ENCODE measurements around the gene GHR.
"Not testable (repeated sequence)": the region's sequence is repeated elsewhere in the genome, so short reads cannot be mapped to it uniquely, and the experiment has no call there.

Gene GHR

GRCh38 chr5:42566652-42567295 is 143.5 kb downstream of the GHR start:
- TF ChIP-seq, protein P1, sequence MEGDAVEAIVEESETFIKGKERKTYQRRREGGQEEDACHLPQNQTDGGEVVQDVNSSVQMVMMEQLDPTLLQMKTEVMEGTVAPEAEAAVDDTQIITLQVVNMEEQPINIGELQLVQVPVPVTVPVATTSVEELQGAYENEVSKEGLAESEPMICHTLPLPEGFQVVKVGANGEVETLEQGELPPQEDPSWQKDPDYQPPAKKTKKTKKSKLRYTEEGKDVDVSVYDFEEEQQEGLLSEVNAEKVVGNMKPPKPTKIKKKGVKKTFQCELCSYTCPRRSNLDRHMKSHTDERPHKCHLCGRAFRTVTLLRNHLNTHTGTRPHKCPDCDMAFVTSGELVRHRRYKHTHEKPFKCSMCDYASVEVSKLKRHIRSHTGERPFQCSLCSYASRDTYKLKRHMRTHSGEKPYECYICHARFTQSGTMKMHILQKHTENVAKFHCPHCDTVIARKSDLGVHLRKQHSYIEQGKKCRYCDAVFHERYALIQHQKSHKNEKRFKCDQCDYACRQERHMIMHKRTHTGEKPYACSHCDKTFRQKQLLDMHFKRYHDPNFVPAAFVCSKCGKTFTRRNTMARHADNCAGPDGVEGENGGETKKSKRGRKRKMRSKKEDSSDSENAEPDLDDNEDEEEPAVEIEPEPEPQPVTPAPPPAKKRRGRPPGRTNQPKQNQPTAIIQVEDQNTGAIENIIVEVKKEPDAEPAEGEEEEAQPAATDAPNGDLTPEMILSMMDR (IDR thresholded peaks at IDR 0.05; ENCODE audit: low read depth, low read length) = no peak
- no peak overlapping the region for H3K4me3 ChIP-seq (replicated peaks in 1 of 2; ENCODE audit: low read depth in 2 of 2, low read length in 2 of 2)
- peak; percentile 45 to 51 for DNase-seq (ENCODE audit: low read depth in 2 of 2)

DNA sequence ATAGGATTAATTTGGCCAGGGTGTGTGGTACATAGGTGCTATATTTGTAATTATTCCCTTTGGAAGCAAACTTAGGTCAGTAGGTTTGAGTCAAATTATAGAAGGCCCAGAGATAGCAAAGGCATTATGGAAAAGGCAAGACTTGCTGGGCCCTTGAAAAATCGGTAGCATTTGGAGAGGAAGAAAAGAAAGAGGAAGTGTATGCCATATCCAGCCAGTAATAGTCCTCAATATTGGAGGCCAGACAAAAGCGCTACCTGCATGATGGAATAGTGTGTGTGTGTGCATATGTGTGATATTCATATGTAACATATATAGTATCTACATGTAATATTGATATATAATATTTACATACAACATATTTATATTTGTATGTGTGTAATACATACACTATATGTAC is 146.1 kb downstream of the GHR start:
- no peak for DNase-seq (ENCODE audit: low read depth in 2 of 2)
- no peak overlapping the region for H3K4me3 ChIP-seq (replicated peaks in 1 of 2; ENCODE audit: low read depth in 2 of 2, low read length in 2 of 2)
- TF ChIP-seq, protein P1 (IDR thresholded peaks at IDR 0.05; ENCODE audit: low read depth, low read length) = no peak

DNA sequence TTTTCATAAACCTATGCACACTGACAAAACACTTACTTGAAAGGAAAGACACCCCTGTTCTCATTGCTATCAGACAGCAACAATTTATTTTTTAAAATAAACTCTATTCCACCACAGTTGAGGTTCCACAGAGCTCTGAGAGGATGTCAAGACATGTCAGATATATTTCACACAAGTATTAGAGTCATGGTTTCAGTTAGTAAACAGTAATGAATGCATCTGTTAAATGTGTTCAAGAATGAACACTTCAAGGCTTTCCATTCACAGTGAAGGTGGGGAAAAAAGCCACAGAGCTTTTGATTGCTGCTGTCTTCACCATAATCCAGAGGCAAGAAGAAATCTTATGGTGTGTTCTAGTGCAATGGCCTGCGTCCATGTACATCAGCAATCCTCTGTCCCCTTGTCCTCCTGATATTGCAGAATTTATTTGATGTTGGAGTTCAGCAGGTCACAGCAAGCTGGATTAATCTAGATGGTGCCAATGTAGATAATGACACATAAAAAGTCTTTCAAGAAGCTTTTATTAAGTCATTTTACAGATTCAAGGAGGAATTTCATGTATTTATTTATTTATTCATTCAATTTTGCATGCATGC is 146.8 kb downstream of the GHR start:
- no peak for DNase-seq (ENCODE audit: low read depth in 2 of 2)
- no peak overlapping the region for H3K4me3 ChIP-seq (replicated peaks in 1 of 2; ENCODE audit: low read depth in 2 of 2, low read length in 2 of 2)
- TF ChIP-seq, protein P1 (IDR thresholded peaks at IDR 0.05; ENCODE audit: low read depth, low read length) = no peak

DNA sequence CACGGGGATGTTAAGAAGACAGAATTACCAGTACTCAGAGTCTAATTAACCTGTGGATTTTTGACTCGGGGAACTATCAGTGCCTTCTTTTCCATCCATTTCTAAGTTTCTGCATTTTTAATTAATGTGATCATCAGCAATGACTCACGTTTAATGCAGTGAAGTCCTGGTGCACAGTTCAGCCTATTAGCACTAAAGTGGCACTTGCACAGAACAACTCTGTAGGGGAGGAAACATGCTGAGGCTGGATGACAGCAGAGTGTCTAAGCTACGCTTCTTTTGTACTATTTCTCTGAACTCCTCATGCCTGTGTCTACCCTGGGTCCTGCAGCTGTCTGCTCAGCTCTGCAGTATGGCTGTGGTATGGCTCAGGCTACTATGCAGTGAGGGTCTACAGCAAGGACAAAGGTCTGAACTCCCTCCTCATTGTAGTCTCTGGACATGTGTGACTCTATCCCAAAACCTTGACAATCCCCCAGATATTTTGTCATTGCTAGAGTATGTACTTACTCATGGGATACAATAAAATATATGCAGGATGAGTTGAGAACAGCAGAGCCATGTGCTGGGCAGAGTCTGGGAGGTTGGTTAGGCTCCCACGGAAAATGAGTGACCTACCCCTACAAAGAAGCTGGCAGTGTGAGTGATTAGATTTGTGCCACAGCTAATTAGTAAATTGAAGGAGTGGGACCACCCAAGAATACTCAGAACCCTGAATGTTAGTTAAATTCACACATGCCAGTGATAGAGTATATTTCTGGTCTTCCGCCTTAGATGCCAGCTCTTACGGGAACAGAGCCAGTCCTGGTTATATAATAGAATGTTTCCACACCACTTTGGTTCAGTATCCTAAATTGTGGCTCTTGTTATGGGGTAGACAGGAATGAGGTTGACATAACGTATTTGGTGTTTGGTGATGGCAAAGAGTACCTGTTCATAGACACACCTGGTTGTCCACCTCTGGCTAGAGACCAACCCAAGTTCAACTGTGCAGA is 148.0 kb downstream of the GHR start:
- no peak overlapping the region for H3K4me3 ChIP-seq (replicated peaks in 1 of 2; ENCODE audit: low read depth in 2 of 2, low read length in 2 of 2)
- DNase-seq (ENCODE audit: low read depth in 2 of 2) = peak in 1 of 2 donors; percentile 32
- TF ChIP-seq, protein P1 (IDR thresholded peaks at IDR 0.05; ENCODE audit: low read depth, low read length) = no peak

DNA sequence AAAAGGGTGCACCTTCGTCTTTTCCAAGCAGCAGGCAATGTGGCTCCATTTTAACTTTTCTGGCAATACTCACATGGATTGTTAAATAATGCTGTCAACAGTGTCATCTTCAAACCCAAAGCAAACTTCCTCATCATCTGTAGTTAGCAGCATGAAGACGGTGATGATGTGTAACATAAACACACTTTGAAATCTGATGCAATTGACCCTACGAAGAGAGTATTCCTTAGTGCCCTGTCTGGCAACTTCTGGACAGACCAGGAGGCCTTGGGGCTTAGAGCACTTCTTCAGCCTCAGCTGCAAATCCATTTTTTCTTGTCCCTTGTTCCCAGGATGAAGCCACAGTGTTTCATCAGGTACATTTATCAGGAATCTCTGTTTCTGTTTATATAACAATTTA is 149.1 kb downstream of the GHR start:
- TF ChIP-seq, protein P1 (IDR thresholded peaks at IDR 0.05; ENCODE audit: low read depth, low read length) = no peak
- no peak overlapping the region for H3K4me3 ChIP-seq (replicated peaks in 1 of 2; ENCODE audit: low read depth in 2 of 2, low read length in 2 of 2)

GRCh38 chr5:42573386-42573785 is 150.1 kb downstream of the GHR start:
- DNase-seq (ENCODE audit: low read depth in 2 of 2) = no peak
- no peak overlapping the region for H3K4me3 ChIP-seq (replicated peaks in 1 of 2; ENCODE audit: low read depth in 2 of 2, low read length in 2 of 2)
- TF ChIP-seq, protein P1 (IDR thresholded peaks at IDR 0.05; ENCODE audit: low read depth, low read length) = no peak

More for the DNA sequence above, 149.1 kb downstream of the GHR start:
- no peak for DNase-seq (ENCODE audit: low read depth in 2 of 2)

- not testable (repeated sequence) for H3K4me3 ChIP-seq (replicated peaks in 1 of 2; ENCODE audit: low read depth in 2 of 2, low read length in 2 of 2)
These were observed 152.7 kb downstream of the GHR start for GRCh38 chr5:42575914-42576313.

GRCh38 chr5:42578901-42579300 is 155.7 kb downstream of the GHR start:
- not testable (repeated sequence) for H3K4me3 ChIP-seq (replicated peaks in 1 of 2; ENCODE audit: low read depth in 2 of 2, low read length in 2 of 2); DNase-seq (ENCODE audit: low read depth in 2 of 2)

More at GRCh38 chr5:42575914-42576313, 152.7 kb downstream of the GHR start:
- DNase-seq (ENCODE audit: low read depth in 2 of 2) = not testable (repeated sequence)

Measured in cardiac fibroblast (primary cell).